OCI-LY3 (cell line): ENCODE results near the gene C16orf89.
"Not testable (repeated sequence)": the region's sequence is repeated elsewhere in the genome, so short reads cannot be mapped to it uniquely, and the experiment has no call there.

ENCODE experiments used
- EZH2phosphoT487 ChIP-seq: fragments of 200-600 bp; shearing (Covaris generic); IDR thresholded peaks from 2 replicates; pipeline ENCODE4 v1.6.1; 2018; ENCODE audit warnings: antibody characterized with exemption, mixed run types, low read depth
- TF ChIP-seq, protein P1 (sequence below): fragments of 200-600, 300-600 bp; sonication (generic); IDR thresholded peaks from 2 replicates; pipeline ENCODE4 v1.5.1; 2014; ENCODE audit warnings: antibody characterized with exemption, low read length, low read depth

DNA sequence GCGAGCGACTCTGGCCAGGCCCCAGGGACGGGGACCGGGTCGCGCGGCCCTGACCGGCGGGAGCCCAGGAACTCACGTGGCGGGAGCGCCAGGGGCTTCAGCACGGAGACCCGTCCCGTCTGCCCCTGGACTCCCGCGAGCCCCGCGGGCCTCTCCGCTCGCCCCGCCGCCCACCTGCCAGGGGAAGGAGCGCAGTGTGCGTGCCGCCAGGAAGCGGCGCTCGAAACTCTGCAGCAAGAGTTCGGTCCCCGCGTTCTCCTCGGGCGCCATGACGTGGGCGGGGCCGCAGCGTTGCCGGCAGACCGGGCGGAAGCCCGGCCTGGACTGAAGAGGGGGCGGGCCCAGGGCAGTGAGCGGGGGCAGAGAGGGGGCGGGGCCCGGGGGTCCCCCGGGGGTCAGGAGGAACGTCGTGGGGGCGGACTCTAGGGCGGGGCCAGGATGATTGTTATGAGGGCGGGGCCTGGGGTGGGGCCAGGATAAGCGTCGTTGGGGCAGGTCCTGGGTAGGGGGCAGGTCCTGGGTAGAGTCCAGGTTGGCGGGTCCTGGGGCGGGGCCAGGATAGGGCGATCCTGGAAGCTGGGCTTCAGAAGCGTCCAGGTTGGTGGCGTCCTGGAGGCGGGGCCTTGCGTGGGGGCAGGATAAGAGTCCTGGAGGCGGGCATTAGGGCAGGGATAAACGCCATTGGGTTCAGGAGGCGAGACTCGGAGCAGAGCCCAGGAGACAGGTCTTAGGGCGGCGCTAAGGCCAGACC lies 31.9 kb upstream of the C16orf89 start, which contains the start of gene EEF2KMT:
- not testable (repeated sequence) for TF ChIP-seq EZH2phosphoT487
- TF ChIP-seq, protein P1, sequence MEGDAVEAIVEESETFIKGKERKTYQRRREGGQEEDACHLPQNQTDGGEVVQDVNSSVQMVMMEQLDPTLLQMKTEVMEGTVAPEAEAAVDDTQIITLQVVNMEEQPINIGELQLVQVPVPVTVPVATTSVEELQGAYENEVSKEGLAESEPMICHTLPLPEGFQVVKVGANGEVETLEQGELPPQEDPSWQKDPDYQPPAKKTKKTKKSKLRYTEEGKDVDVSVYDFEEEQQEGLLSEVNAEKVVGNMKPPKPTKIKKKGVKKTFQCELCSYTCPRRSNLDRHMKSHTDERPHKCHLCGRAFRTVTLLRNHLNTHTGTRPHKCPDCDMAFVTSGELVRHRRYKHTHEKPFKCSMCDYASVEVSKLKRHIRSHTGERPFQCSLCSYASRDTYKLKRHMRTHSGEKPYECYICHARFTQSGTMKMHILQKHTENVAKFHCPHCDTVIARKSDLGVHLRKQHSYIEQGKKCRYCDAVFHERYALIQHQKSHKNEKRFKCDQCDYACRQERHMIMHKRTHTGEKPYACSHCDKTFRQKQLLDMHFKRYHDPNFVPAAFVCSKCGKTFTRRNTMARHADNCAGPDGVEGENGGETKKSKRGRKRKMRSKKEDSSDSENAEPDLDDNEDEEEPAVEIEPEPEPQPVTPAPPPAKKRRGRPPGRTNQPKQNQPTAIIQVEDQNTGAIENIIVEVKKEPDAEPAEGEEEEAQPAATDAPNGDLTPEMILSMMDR: not testable (repeated sequence)
